ENCODE results near the gene SAMD4B. TPM values are rescaled to one million over a fixed set of nuclear protein-coding genes. Genes with fewer than 3 reads are reported as not detected.

The SAMD4B gene
- total and polyA plus RNA-seq, 9 of the 15 experiments (the other 6 are each of a cell fraction or from before 2014, with no cell fraction given), result 3.4 to 90.5 (median 38.0) TPM

GRCh38 chr19:39407410-39407659 is 65.1 kb downstream of the SAMD4B start (continued):
- TF ChIP-seq, protein P1, sequence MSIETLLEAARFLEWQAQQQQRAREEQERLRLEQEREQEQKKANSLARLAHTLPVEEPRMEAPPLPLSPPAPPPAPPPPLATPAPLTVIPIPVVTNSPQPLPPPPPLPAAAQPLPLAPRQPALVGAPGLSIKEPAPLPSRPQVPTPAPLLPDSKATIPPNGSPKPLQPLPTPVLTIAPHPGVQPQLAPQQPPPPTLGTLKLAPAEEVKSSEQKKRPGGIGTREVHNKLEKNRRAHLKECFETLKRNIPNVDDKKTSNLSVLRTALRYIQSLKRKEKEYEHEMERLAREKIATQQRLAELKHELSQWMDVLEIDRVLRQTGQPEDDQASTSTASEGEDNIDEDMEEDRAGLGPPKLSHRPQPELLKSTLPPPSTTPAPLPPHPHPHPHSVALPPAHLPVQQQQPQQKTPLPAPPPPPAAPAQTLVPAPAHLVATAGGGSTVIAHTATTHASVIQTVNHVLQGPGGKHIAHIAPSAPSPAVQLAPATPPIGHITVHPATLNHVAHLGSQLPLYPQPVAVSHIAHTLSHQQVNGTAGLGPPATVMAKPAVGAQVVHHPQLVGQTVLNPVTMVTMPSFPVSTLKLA (conservative IDR thresholded peaks at IDR 0.05), result 0 out of 4 replicates have a peak, but pooled peaks of 1 of the 2 experiments have one; percentile 9
- TF ChIP-seq HDAC2 (IDR thresholded peaks at IDR 0.05) (0 out of 2 replicates have a peak, but pooled peaks have one; percentile 6), ZNF12 (CRISPR knock-in tag; IDR thresholded peaks at IDR 0.05) (0 out of 2 replicates have a peak, but pooled peaks have one; percentile 25), MECOM (CRISPR knock-in tag; IDR thresholded peaks at IDR 0.05) (no peak), ETV5 (CRISPR knock-in tag; IDR thresholded peaks at IDR 0.05; ENCODE audit: low read depth) (0 out of 2 replicates have a peak, but pooled peaks have one; percentile 11), RBBP5 (IDR thresholded peaks at IDR 0.05; ENCODE audit: borderline replicate concordance, insufficient read depth, low read length, poor library complexity, severe bottlenecking) (peak; percentile 12)
- TF ChIP-seq, protein P2, sequence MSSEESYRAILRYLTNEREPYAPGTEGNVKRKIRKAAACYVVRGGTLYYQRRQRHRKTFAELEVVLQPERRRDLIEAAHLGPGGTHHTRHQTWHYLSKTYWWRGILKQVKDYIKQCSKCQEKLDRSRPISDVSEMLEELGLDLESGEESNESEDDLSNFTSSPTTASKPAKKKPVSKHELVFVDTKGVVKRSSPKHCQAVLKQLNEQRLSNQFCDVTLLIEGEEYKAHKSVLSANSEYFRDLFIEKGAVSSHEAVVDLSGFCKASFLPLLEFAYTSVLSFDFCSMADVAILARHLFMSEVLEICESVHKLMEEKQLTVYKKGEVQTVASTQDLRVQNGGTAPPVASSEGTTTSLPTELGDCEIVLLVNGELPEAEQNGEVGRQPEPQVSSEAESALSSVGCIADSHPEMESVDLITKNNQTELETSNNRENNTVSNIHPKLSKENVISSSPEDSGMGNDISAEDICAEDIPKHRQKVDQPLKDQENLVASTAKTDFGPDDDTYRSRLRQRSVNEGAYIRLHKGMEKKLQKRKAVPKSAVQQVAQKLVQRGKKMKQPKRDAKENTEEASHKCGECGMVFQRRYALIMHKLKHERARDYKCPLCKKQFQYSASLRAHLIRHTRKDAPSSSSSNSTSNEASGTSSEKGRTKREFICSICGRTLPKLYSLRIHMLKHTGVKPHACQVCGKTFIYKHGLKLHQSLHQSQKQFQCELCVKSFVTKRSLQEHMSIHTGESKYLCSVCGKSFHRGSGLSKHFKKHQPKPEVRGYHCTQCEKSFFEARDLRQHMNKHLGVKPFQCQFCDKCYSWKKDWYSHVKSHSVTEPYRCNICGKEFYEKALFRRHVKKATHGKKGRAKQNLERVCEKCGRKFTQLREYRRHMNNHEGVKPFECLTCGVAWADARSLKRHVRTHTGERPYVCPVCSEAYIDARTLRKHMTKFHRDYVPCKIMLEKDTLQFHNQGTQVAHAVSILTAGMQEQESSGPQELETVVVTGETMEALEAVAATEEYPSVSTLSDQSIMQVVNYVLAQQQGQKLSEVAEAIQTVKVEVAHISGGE (CRISPR knock-in tag; IDR thresholded peaks at IDR 0.05), result peak in 1 of 3 experiments; percentile 16; a peak in 1 of 6 replicates

Measured in K562 (cell line).